ENCODE measurements around the gene CMTM4.
A peak's percentile ranks its signal among the peaks of the same experiment; 100 is the strongest.

Gene CMTM4

DNA sequence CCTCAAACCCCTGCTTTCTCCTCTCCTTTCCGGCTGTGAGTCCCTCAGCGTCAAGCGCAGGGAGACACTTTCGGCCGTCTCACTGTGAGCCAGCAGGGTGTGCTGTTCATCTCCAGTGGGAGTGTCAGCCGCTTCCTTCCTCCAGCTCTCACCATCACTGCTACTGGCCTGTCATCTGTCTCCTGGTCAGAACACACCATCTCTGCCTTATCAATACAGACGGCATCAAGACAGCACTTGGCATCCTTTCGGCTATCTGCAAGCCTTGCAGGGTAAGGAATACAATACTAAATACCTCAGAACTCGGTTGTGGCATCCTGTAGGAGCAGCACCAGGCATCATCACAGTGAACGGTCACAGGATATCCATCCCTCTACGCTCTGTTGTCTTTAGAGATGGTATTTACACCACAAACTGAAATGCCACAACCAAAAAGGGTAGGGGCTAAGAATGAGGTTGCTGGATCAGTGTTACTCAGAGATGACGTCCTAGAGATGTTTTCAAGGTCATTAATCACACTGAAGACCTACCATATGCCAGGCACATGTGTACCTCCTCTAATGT is 20.7 kb upstream of the CMTM4 start:
- TF ChIP-seq, protein P1, sequence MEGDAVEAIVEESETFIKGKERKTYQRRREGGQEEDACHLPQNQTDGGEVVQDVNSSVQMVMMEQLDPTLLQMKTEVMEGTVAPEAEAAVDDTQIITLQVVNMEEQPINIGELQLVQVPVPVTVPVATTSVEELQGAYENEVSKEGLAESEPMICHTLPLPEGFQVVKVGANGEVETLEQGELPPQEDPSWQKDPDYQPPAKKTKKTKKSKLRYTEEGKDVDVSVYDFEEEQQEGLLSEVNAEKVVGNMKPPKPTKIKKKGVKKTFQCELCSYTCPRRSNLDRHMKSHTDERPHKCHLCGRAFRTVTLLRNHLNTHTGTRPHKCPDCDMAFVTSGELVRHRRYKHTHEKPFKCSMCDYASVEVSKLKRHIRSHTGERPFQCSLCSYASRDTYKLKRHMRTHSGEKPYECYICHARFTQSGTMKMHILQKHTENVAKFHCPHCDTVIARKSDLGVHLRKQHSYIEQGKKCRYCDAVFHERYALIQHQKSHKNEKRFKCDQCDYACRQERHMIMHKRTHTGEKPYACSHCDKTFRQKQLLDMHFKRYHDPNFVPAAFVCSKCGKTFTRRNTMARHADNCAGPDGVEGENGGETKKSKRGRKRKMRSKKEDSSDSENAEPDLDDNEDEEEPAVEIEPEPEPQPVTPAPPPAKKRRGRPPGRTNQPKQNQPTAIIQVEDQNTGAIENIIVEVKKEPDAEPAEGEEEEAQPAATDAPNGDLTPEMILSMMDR (IDR thresholded peaks at IDR 0.05; ENCODE audit: insufficient read depth, missing control alignments), result peak; percentile 39
- DNase-seq (ENCODE audit: insufficient read length, low spot score) (no peak), FAIRE-seq (no peak)

DNA sequence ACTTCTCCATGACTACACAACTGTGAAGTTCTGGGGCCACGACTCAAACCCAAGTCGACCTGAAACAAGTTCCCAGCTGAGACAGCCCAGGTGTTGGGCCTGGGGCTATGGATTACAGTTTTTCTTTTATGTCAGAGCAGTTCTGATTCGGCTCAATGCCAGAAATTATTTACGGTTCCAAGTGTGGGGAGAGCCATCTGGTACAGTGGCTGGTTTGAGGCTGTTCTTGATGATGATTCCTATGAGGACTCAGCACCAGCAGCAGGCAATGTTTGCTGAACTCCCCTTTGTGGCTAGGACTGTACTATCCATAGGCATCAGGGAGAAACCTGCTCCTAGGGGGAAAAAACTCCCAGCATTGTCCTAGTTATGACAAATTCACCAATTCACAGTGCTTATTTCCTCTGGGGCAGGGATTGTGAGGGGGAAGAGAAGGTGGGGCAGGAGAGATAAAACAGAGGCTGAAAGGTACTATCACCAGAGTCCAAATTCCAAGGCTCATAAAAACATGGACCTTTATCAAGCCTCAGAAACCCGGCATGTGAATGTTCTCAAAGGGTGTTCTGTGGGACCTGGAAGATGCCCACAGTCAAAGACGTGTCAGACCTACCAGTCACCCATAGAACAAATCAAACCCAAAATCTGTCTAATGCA is 18.2 kb upstream of the CMTM4 start:
- no peak for DNase-seq (ENCODE audit: insufficient read length, low spot score)
- TF ChIP-seq, protein P1 (IDR thresholded peaks at IDR 0.05; ENCODE audit: insufficient read depth, missing control alignments), result no peak
- no peak for FAIRE-seq

DNA sequence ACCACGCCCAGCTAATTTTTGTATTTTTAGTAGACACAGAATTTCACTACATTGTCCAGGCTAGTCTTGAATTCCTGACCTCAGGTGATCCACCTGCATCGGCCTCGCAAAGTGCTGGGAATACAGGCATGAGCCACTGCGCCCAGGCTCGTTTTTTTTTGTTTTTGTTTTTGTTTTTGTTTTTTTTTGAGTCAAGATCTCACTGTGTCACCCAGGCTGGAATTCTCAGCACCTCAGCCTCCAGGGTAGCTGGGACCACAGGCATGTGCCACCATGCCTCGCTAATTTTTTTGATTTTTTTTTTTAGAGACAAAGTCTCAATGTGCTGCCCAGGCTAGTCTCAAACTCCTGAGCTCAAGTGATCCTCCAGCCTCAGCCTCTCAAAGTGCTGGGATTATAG is 17.5 kb upstream of the CMTM4 start:
- TF ChIP-seq, protein P1 (IDR thresholded peaks at IDR 0.05; ENCODE audit: insufficient read depth, missing control alignments), result no peak
- DNase-seq (ENCODE audit: insufficient read length, low spot score), result no peak
- FAIRE-seq, result no peak

DNA sequence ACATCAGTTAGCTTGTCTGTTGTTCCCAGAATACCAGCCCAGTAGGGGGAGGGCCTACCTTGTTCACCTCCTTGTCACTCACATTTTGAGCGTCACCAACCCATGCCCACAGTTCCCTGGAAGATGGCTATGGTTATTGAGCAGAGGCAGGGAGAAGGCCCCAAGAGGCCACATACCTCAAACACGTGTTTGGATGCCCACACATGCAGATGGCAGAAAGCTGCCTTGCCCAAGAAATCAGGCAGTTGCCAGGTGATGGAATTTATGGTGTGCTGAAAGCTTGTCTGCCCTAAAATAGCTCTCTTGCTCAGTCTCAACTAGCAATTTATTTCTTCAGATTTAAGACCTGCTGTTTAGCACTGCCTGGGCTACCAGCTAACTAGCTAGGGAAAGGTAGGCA is 16.5 kb upstream of the CMTM4 start:
- no peak for DNase-seq (ENCODE audit: insufficient read length, low spot score)
- TF ChIP-seq, protein P1 (IDR thresholded peaks at IDR 0.05; ENCODE audit: insufficient read depth, missing control alignments), result no peak
- FAIRE-seq, result no peak

DNA sequence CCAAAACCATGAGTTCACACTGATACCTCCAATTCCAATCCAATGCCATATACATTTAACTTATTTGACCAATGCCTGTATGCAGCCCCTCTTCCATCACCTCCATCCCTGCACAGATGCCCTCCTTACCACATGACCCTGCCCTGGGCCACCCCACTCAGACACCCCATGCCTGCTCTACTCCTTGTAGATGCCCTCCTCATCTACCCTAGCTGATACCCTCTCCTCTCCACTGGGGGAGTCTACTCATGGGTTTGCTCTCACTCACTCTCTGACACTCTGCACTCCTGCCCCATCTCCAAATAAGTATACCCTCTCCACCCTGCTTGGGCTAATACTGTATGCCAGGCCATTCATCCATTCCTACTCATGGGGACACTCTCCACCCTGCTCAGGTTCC is 16.0 kb upstream of the CMTM4 start:
- no peak for DNase-seq (ENCODE audit: insufficient read length, low spot score)
- FAIRE-seq, result no peak
- TF ChIP-seq, protein P1 (IDR thresholded peaks at IDR 0.05; ENCODE audit: insufficient read depth, missing control alignments), result no peak

DNA sequence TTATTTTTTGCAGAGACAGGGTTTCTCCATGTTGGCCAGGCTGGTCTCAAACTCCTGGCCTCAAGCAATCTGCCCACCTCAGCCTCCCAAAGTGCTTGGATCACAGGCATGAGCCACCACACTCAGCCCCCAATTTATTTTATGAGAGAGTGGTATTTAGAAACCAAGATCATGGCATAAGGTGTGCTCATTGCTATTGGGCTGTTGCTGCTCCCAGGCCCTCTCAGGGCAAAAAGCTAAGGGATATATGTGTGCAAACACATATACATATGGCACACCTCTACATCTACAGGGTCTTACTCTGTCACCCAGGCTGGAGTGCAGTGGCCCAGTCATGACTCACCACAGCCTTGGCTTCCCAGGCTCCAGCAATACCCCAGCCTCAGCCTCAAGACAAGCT is 15.0 kb upstream of the CMTM4 start:
- TF ChIP-seq, protein P1 (IDR thresholded peaks at IDR 0.05; ENCODE audit: insufficient read depth, missing control alignments), result no peak
- FAIRE-seq (no peak), DNase-seq (ENCODE audit: insufficient read length, low spot score) (no peak)

DNA sequence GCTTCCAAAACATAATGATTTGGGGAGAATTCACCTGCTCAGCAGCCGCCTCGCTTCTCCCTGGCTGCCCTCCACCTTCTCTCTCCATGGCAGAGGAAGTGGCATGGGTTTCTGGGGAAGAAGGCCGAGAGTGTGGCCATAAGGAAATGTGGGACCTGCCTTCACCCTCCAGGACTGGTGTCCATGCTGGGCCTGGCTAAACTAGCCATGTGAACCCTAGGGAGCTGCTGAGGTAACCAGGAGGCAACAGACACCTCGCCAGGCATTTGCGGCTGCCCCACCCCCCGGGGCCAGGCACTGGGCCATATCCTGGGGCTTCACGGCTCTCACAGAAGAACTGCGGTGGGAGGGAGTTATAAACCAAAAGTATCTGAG is 9.9 kb upstream of the CMTM4 start:
- DNase-seq (ENCODE audit: insufficient read length, low spot score) (no peak), FAIRE-seq (no peak)
- TF ChIP-seq, protein P1 (IDR thresholded peaks at IDR 0.05; ENCODE audit: insufficient read depth, missing control alignments), result no peak

Measured in D721Med (cell line).